ENCODE data around the gene RBM3.

RBM3 gene

DNA sequence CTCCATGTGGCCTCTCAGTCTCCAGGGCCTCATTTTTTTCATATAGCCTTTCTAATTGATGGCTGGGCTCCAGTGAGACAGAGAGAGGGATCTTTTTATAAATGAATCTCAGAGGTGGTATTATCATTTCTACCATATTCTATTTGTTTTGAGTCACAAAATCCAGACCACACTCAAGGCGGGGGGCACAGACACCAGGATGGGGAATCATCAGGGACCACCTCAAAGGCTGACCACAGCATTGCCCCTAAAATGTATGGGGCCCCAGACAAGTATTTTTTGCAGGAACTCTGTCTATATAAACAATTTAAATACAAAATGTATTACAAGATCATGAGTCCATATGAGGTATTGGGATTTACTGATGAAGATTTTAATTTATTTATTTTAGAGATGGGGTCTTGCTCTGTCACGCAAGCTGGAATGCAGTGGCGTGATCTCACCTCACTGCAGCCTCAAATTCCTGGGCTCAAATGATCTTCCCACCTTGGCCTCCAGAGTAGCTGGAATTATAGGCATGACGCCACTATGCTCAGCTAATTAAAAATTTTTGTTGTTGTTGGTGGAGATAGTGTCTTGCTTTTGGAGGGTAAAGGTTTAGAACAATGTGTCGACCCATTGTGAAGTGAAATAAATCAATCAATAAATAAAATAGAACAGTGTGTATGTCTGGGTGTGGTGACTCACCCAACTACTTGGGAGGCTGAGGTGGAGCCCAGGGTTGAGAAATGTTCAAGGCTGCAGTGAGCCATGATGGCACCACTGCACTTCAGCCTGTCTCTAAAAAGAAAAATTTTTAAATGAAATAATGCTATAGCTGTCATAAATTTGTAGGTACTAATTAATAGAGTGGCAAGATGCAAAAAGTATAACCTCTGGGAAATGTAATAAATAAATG lies 52.4 kb downstream of the RBM3 start:
- H3K27me3 ChIP-seq (ENCODE audit: control insufficient read depth, insufficient read depth, low read length): no peaks in the 10 kb centered on the region
- no peak overlapping the region for H3K4me3 ChIP-seq (ENCODE audit: low read depth, low read length)
- peaks cover 15% of the 10 kb centered on the region for H3K9me3 ChIP-seq (ENCODE audit: control insufficient read depth, insufficient read depth, low read length)
- no peaks in the 10 kb centered on the region for H3K4me1 ChIP-seq (ENCODE audit: control insufficient read depth, insufficient read depth, low read length)
- H3K9ac ChIP-seq (ENCODE audit: low read depth, low read length): no peak overlapping the region
- no peak overlapping the region for H3K27ac ChIP-seq (ENCODE audit: low read depth, low read length)
- H3K36me3 ChIP-seq (ENCODE audit: control insufficient read depth, insufficient read depth, low read length): no peaks in the 10 kb centered on the region

Data from HUES48 (cell line).